AG04449 (cell line): Measurements from ENCODE around the gene LYRM7.

Experiments
- CTCF ChIA-PET: fragments of 350-600 bp; formaldehyde crosslinking; extraction: SDS; loops from one replicate; lab custom pipeline; 2021; ENCODE audit warnings: antibody characterized with exemption; lab: Yijun Ruan, JAX
- POLR2A ChIA-PET: fragments of 400-600, 350-600 bp; formaldehyde crosslinking; extraction: SDS; loops from one replicate; lab custom pipeline; 2020; ENCODE audit warnings: antibody characterized with exemption, inconsistent platforms; lab: Yijun Ruan, JAX
- DNase-seq: peaks from one replicate; pipeline ENCODE4 v3.0.0-alpha.2; 2010; ENCODE audit warnings: low read depth, low spot score
- H3K4me3 ChIP-seq: 2 replicates; pipeline ENCODE4 v1.5.1; 2011; ENCODE audit warnings: low read depth, mild to moderate bottlenecking, control low read depth, low read length
- TF ChIP-seq, protein P1 (sequence below): IDR thresholded peaks from one replicate; pipeline ENCODE4 v1.5.1; 2011; ENCODE audit warnings: mild to moderate bottlenecking, moderate library complexity, low read length, control low read depth, inconsistent platforms; ENCODE audit not compliant: insufficient read depth; ENCODE audit errors: missing control alignments

Gene LYRM7

DNA sequence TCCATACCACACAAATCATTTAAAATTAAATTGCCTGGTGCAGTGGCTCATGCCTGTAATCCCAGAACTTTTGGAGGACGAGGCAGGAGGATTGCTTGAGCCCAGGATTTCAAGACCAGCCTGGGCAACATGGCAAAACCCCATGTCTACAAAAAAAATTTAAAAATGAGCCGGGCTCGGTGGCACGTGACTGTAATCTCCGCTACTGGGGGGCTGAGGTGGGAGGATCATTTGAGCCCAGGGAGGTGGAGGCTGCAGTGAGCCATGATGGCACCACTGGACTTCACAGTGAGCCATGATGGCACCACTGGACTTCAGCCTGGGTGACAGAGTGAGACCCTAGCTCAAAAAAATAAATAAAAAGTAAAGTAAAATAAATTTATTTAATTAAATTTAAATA lies 40.9 kb downstream of the LYRM7 start:
- ChIA-PET POLR2A (no interaction called here), CTCF (no interaction called here)
- no peak overlapping the region for H3K4me3 ChIP-seq

DNA sequence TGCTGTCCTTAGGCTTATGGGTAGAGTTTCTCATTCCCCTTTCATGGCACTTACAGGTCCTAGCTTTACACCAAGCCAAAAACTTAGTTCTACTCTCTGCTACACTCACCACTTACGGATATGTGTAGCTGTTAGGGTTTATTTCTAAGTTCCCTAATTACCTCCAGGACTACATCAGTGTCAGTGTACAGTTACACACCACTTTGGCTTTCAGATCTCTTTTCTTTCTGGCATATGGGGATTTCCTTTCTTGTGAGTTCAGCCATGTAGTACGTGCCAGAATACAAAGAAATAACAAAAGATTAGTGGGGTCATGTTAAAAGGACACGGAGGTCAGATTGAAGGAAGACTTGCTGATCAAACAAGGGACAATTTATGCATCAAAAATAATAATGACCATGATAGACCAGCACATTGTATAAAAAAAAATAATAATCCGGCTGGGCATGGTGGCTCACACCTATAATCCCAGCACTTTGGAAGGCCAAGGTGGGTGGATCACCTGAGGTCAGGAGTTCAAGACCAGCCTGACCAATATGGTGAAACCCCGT lies 41.8 kb downstream of the LYRM7 start:
- no peak for DNase-seq
- H3K4me3 ChIP-seq: no peak overlapping the region
- ChIA-PET CTCF (interaction anchor here (0.6 to 1.0 kb wide), 2 partner anchors 38 to 211 kb away, joined by 3 to 4 read pairs; no protein-coding TSS in a partner anchor), POLR2A (no interaction called here)
- TF ChIP-seq, protein P1, sequence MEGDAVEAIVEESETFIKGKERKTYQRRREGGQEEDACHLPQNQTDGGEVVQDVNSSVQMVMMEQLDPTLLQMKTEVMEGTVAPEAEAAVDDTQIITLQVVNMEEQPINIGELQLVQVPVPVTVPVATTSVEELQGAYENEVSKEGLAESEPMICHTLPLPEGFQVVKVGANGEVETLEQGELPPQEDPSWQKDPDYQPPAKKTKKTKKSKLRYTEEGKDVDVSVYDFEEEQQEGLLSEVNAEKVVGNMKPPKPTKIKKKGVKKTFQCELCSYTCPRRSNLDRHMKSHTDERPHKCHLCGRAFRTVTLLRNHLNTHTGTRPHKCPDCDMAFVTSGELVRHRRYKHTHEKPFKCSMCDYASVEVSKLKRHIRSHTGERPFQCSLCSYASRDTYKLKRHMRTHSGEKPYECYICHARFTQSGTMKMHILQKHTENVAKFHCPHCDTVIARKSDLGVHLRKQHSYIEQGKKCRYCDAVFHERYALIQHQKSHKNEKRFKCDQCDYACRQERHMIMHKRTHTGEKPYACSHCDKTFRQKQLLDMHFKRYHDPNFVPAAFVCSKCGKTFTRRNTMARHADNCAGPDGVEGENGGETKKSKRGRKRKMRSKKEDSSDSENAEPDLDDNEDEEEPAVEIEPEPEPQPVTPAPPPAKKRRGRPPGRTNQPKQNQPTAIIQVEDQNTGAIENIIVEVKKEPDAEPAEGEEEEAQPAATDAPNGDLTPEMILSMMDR: no peak

More for the DNA sequence above, 40.9 kb downstream of the LYRM7 start:
- no peak for DNase-seq
- TF ChIP-seq, protein P1: no peak

DNA sequence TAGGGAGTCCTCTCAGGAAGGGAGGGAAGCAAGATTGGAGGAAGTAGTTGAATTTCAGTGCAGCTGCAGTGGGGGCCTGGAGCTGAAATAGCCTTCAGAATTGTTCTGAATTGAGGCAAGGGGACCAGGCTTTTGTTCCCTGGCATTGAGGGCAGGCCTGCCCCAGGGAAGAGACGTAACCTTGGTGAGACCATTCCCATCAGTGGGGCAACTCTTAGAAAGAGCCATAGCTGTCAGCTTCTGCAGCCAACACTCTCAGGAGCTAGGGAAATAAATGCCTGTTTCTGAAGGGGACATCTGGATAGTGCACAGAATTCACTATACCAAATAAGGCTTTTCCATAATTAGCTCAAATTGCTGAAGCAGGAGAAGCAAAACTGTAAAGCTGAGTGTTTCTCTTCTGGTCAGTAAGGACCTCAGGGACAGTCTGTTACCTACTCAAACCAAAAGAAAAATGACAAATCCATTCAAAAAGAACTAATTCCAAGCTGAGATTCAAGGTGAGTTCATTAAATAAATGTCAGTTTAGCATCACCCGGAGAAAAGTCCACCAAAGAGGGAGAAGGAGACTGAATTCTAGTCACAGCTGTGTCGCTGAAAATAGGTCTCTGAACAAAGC lies 44.0 kb downstream of the LYRM7 start:
- POLR2A ChIA-PET: no interaction called here
- H3K4me3 ChIP-seq: no peak overlapping the region
- DNase-seq: no peak
- CTCF ChIA-PET: no interaction called here
- TF ChIP-seq, protein P1: no peak

DNA sequence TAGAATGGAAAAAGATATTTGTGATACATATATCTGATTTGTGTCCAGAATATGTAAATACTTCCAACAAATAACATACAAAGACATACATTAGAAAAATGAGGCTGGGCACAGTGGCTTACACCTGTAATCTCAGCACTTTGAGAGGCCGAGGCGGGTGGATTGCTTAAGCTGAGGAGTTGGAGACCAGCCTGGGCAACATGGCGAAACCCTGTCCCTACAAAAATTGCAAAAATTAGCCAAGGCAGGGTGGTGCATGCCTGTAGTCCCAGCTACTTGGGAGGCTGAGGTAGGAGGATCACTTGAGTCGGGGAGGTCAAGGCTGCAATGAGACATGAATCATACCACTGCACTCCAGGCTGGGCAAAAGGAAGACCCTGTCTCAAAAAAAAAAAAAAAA lies 47.0 kb downstream of the LYRM7 start:
- TF ChIP-seq, protein P1: no peak
- CTCF ChIA-PET: no interaction called here
- POLR2A ChIA-PET: no interaction called here
- H3K4me3 ChIP-seq: no peak overlapping the region
- no peak for DNase-seq

DNA sequence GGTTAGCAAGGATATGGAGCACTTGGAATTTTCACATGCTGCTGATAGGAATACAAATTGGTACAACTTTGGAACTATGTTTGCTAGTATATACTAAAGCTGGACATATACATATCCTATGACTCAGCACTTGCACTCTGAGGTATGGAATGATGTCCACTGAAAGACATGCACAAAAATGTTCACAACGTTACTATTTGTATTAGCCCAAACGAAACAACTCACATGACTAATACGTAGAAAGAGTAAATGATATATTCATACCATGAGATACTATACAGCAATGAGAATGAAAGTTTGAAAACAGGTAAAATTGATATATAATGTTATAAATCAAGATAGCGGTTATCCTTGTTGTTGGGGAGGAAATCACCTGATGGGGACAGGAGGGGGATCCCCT lies 47.6 kb downstream of the LYRM7 start:
- POLR2A ChIA-PET: no interaction called here
- H3K4me3 ChIP-seq: no peak overlapping the region
- no peak for DNase-seq
- CTCF ChIA-PET: interaction anchor here (0.9 kb wide), 1 partner anchor 11 kb away, joined by 3 read pairs; no protein-coding TSS in a partner anchor
- TF ChIP-seq, protein P1: no peak

DNA sequence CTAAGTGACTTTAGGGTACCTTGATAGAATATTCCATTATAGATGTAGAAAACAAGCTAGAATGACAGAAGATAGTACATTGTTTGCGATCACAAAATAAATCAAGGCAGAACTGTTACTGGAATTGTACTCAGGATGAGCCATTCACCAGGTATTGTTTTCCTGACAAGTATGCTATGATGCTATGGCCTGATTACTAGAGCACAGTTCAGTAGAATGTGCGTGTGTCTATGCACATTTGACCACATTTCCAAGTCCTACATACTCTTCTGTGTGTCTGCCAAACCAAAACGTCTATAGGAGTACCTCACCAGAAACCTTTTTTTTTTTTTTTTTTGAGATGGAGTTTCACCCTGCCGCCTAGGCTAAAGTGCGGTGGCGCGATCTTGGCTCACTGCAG lies 49.8 kb downstream of the LYRM7 start:
- TF ChIP-seq, protein P1: no peak
- CTCF ChIA-PET: interaction anchor here (0.7 kb wide), 1 partner anchor 1693 kb away, joined by 5 read pairs; no protein-coding TSS in a partner anchor
- DNase-seq: no peak
- POLR2A ChIA-PET: no interaction called here
- H3K4me3 ChIP-seq: no peak overlapping the region
